ENCODE results near the gene ABHD5.
A peak's percentile ranks its signal among the peaks of the same experiment; 100 is the strongest.

ABHD5 gene

GRCh38 chr3:43687499-43687811 lies 3.3 kb upstream of the ABHD5 start:
- TF ChIP-seq, protein P1, sequence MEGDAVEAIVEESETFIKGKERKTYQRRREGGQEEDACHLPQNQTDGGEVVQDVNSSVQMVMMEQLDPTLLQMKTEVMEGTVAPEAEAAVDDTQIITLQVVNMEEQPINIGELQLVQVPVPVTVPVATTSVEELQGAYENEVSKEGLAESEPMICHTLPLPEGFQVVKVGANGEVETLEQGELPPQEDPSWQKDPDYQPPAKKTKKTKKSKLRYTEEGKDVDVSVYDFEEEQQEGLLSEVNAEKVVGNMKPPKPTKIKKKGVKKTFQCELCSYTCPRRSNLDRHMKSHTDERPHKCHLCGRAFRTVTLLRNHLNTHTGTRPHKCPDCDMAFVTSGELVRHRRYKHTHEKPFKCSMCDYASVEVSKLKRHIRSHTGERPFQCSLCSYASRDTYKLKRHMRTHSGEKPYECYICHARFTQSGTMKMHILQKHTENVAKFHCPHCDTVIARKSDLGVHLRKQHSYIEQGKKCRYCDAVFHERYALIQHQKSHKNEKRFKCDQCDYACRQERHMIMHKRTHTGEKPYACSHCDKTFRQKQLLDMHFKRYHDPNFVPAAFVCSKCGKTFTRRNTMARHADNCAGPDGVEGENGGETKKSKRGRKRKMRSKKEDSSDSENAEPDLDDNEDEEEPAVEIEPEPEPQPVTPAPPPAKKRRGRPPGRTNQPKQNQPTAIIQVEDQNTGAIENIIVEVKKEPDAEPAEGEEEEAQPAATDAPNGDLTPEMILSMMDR (IDR thresholded peaks at IDR 0.05; ENCODE audit: low read depth, low read length), result no peak
- DNase-seq (ENCODE audit: low read depth in 2 of 2), result no peak
- H3K4me3 ChIP-seq (replicated peaks in 1 of 2; ENCODE audit: low read depth in 2 of 2, low read length in 2 of 2), result no peak overlapping the region

DNA sequence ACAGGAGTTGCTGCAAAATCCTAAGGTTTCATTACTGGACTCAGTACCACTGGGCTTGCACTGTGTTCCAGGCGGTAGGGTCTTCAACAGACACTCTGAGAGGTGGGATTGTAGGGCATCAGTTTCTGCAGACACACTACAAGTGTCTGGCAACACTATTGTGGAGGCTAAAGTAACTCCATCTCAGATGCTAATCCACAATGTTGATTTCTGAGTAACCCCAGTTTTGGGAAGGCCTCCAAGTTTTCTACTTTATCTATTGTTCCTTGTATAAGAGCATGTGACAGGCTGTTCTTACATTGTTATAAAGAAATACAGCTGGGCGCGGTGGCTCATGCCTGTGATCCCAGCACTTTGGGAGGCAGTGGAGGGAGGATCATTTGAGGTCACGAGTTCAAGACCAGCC lies 2.5 kb upstream of the ABHD5 start:
- no peak overlapping the region for H3K4me3 ChIP-seq (replicated peaks in 1 of 2; ENCODE audit: low read depth in 2 of 2, low read length in 2 of 2)
- DNase-seq (ENCODE audit: low read depth in 2 of 2), result peak; percentile 66 to 75
- TF ChIP-seq, protein P1 (IDR thresholded peaks at IDR 0.05; ENCODE audit: low read depth, low read length), result no peak

DNA sequence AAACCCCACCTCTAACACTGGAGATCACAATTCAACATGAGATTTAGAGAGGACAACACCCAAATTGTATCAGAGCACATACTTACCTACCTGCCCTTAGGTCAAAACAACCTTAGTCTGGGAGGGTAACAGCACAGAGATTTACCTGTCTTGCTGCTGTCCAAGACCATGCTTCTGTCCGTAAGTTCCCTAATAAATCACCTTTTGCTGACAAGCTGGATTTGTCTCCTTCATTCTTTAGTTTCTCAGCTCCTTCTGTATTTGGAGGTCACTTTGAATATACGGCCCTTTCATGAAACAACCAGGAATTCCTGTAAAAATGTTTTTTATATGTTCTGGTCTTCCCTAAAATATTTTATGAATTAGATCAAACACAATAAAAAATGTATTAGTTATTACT lies 1.6 kb upstream of the ABHD5 start:
- no peak for DNase-seq (ENCODE audit: low read depth in 2 of 2)
- H3K4me3 ChIP-seq (replicated peaks in 1 of 2; ENCODE audit: low read depth in 2 of 2, low read length in 2 of 2), result no peak overlapping the region
- TF ChIP-seq, protein P1 (IDR thresholded peaks at IDR 0.05; ENCODE audit: low read depth, low read length), result no peak

DNA sequence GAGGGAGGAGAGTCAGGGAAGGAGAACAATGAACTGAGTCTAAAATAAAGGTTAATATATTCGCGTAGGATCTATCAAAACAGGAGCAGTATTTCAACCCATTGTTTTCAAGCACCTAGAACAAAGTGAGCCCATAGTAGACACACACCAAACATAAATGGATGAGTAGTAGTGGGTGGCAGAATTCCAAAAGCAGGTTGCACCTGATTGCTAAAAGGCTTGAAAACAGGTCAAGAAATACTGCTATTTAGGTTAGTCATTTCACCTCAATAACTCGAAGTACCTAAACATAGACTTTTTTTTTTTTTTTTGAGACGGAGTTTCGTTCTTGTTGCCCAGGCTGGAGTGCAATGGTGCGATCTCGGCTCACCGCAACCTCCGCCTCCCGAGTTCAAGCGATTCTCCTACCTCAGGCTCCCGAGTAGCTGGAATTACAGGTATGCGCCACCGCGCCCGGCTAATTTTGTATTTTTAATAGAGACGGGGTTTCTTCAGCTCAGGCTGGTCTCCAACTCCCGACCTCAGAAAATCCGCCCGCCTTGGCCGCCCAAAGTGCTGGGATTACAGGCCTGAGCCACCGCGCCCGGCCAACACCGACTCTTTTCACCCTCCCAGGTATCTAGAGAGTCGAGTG lies 855 bp upstream of the ABHD5 start:
- peak overlapping the region; percentile 50 to 82 for H3K4me3 ChIP-seq (replicated peaks in 1 of 2; ENCODE audit: low read depth in 2 of 2, low read length in 2 of 2)
- TF ChIP-seq, protein P1 (IDR thresholded peaks at IDR 0.05; ENCODE audit: low read depth, low read length), result no peak
- no peak for DNase-seq (ENCODE audit: low read depth in 2 of 2)

GRCh38 chr3:43691120-43691995 lies 620 bp downstream of the ABHD5 start:
- TF ChIP-seq, protein P1 (IDR thresholded peaks at IDR 0.05; ENCODE audit: low read depth, low read length), result no peak
- DNase-seq (ENCODE audit: low read depth in 2 of 2), result peak in 1 of 2 donors; percentile 54
- H3K4me3 ChIP-seq (replicated peaks in 1 of 2; ENCODE audit: low read depth in 2 of 2, low read length in 2 of 2), result peak overlapping the region; percentile 70 to 82

- peak overlapping the region in 1 of 2 donors; percentile 82 for H3K4me3 ChIP-seq (replicated peaks in 1 of 2; ENCODE audit: low read depth in 2 of 2, low read length in 2 of 2)
- no peak for DNase-seq (ENCODE audit: low read depth in 2 of 2)
- TF ChIP-seq, protein P1 (IDR thresholded peaks at IDR 0.05; ENCODE audit: low read depth, low read length), result no peak
Observed at GRCh38 chr3:43692085-43692855, 1.5 kb downstream of the ABHD5 start.
